ENCODE data around the gene FLOT2. TPM values are rescaled to one million over a fixed set of nuclear protein-coding genes. Genes with fewer than 3 reads are reported as not detected.
A peak's percentile ranks its signal among the peaks of the same experiment; 100 is the strongest.

FLOT2 gene
- total and polyA plus RNA-seq, 2 of the 8 experiments (the other 6 are each of a cell fraction or from before 2014, with no cell fraction given), result 116 to 189 TPM

- CTCF ChIA-PET (ENCODE audit: partially characterized antibody), result interaction anchor here (0.8 to 3.9 kb wide), 13 partner anchors 9 to 135 kb away, joined by 3 to 31 read pairs (median 5); partner anchors contain the start of genes FLOT2 and TLCD1
- POLR2A ChIA-PET (ENCODE audit: partially characterized antibody), result interaction anchor here (0.7 to 2.2 kb wide), 15 partner anchors 9 to 153 kb away, joined by 3 to 8 read pairs (median 3); partner anchors contain the start of genes FAM222B and RPL23A
These were observed 35.9 kb downstream of the FLOT2 start for GRCh38 chr17:28861393-28862203.

More at GRCh38 chr17:28861393-28862203, 35.9 kb downstream of the FLOT2 start:
- Histone ChIP-seq H2BK12ac (ENCODE audit: low read depth, low read length) (no peak overlapping the region), H3K4ac (replicated peaks; ENCODE audit: insufficient read length, low read depth, low read length) (no peak overlapping the region), H2AFZ (ENCODE audit: low read length) (no peak overlapping the region; the same call in 1 of the 2 replicates), H4K8ac (ENCODE audit: extremely low read depth, insufficient read depth, low read length) (no peak overlapping the region), H4K20me1 (replicated peaks in 1 of 2; ENCODE audit: control insufficient read depth in 1 of 2, insufficient read depth in 2 of 2, low read length in 2 of 2) (peaks cover 1 to 3% of the 10 kb centered on the region in 2 experiments), H2BK20ac (ENCODE audit: low read length) (no peak overlapping the region), H3K4me2 (ENCODE audit: insufficient read depth in 1 of 2, low read depth in 2 of 2, low read length in 2 of 2) (peak overlapping the region in 1 of 2 experiments; percentile 42; a peak in 2 of 4 replicates), H3K27me3 (replicated peaks in 1 of 4; ENCODE audit: control insufficient read depth in 3 of 4, extremely low read depth in 1 of 4, insufficient read depth in 3 of 4, low read length in 3 of 4) (no peaks in the 10 kb centered on the region), H3K79me1 (ENCODE audit: low read depth, low read length) (no peaks in the 10 kb centered on the region; the same call in 1 of the 2 replicates), H3K27ac (ENCODE audit: low read depth, low read length) (no peak overlapping the region), H3K79me2 (ENCODE audit: control insufficient read depth in 1 of 2, insufficient read depth in 2 of 2, low read length in 2 of 2) (no peaks in the 10 kb centered on the region), H2BK5ac (ENCODE audit: low read depth, low read length) (no peak overlapping the region), H2BK15ac (ENCODE audit: low read length) (no peak overlapping the region), H3K4me1 (replicated peaks in 1 of 4; ENCODE audit: control insufficient read depth in 3 of 4, insufficient read depth in 4 of 4, low read length in 3 of 4) (peaks cover 0 to 6% (median 0%) of the 10 kb centered on the region in 4 experiments; a peak in 2 of 7 replicates), H3K9me3 (ENCODE audit: insufficient read depth in 2 of 2, low read depth in 1 of 2, low read length in 1 of 2) (no peaks in the 10 kb centered on the region), H3K56ac (replicated peaks; ENCODE audit: insufficient read length, low read depth, low read length) (no peak overlapping the region), H3K9ac (replicated peaks in 1 of 4; ENCODE audit: extremely low read depth in 1 of 4, low read depth in 3 of 4, low read length in 3 of 4) (no peak overlapping the region), H4K91ac (replicated peaks; ENCODE audit: insufficient read length, low read length) (no peak overlapping the region), H3K18ac (ENCODE audit: extremely low read depth, low read length) (no peak overlapping the region), H3K14ac (ENCODE audit: insufficient read length) (no peak overlapping the region), H3K23me2 (ENCODE audit: low read depth, low read length) (no peaks in the 10 kb centered on the region), H3K23ac (ENCODE audit: insufficient read length) (no peak overlapping the region), H3K4me3 (ENCODE audit: extremely low read depth in 1 of 4, insufficient read depth in 2 of 4, low read depth in 3 of 4, low read length in 4 of 4) (0 out of 8 replicates have a peak overlapping the region, but pooled peaks of 1 of the 4 experiments have one; percentile 33), H2BK120ac (replicated peaks; ENCODE audit: low read depth, low read length) (no peak overlapping the region), H4K5ac (ENCODE audit: insufficient read length, low read depth, low read length) (no peak overlapping the region), H3K36me3 (ENCODE audit: control insufficient read depth in 2 of 4, insufficient read depth in 4 of 4, low read length in 3 of 4) (peaks cover 16 to 23% (median 20%) of the 10 kb centered on the region in 4 experiments; a peak in 7 of 8 replicates), H2AK5ac (ENCODE audit: low read depth, low read length) (no peak overlapping the region)
- DNase-seq (ENCODE audit: low read depth in 1 of 2, low spot score in 2 of 2) (no peak), FAIRE-seq (no peak)
- no peak for TF ChIP-seq CBX8 (IDR thresholded peaks at IDR 0.05; ENCODE audit: borderline replicate concordance, low read depth, low read length)
- TF ChIP-seq ATF2 (IDR thresholded peaks at IDR 0.05; ENCODE audit: low read length), result no peak
- TF ChIP-seq BRCA1 (IDR thresholded peaks at IDR 0.05; ENCODE audit: low read depth, low read length), result no peak
- WGBS, 2 experiments (ENCODE audit: extremely low coverage in 1 of 2, insufficient coverage in 1 of 2, insufficient read length in 1 of 2, insufficient replicate concordance in 2 of 2, low coverage in 1 of 2, low lambda C conversion rate in 2 of 2, missing lambda C conversion rate in 1 of 2), result 75% methylated on average over 8 of the region's 8 CpGs; no CpG with 5 or more reads in 1 of the 2 experiments

All from H1 (cell line).